GM11168 (cell line): ENCODE data around the gene MEX3D.
"Not testable (repeated sequence)": the region's sequence is repeated elsewhere in the genome, so short reads cannot be mapped to it uniquely, and the experiment has no call there.

ENCODE experiments used
- in situ Hi-C: fragments of 300-500 bp; cut with MboI; formaldehyde crosslinking; loops from one replicate; pipeline ENCODE4 v1.12.0; 2022; ENCODE audit warnings: low sequenced_read_pairs; ENCODE audit not compliant: unreplicated experiment

Gene MEX3D

GRCh38 chr19:1524287-1524971 lies 43.7 kb downstream of the MEX3D start:
- in situ Hi-C loops, result no loop called here

GRCh38 chr19:1523412-1524286 lies 44.5 kb downstream of the MEX3D start, which contains the start of gene PLK5:
TSS of gene PLK5 (plus strand) at chr19:1524077. CDS start at chr19:1526997, 2,920 bp downstream.
- in situ Hi-C loops, result no loop called here

GRCh38 chr19:1522838-1523237 lies 45.3 kb downstream of the MEX3D start:
- in situ Hi-C loops, result no loop called here

GRCh38 chr19:1522061-1522460 lies 46.1 kb downstream of the MEX3D start:
- in situ Hi-C loops, result no loop called here

- in situ Hi-C loops, result no loop called here
Observed at GRCh38 chr19:1521636-1522035, 46.5 kb downstream of the MEX3D start.

- in situ Hi-C loops, result no loop called here
Observed at GRCh38 chr19:1520203-1520780, 47.8 kb downstream of the MEX3D start.

GRCh38 chr19:1519802-1520201 lies 48.3 kb downstream of the MEX3D start:
- in situ Hi-C loops, result not testable (repeated sequence)

- in situ Hi-C loops, result no loop called here
Observed at GRCh38 chr19:1518471-1518870, 49.7 kb downstream of the MEX3D start.

GRCh38 chr19:1516395-1516753 lies 51.8 kb downstream of the MEX3D start:
- in situ Hi-C loops, result no loop called here

- in situ Hi-C loops, result no loop called here
Observed at GRCh38 chr19:1514986-1515721, 53.0 kb downstream of the MEX3D start.

- in situ Hi-C loops, result no loop called here
Observed at GRCh38 chr19:1514295-1514661, 53.8 kb downstream of the MEX3D start.

- in situ Hi-C loops, result no loop called here
Observed at GRCh38 chr19:1513499-1514294, 54.4 kb downstream of the MEX3D start.

- in situ Hi-C loops, result no loop called here
Observed at GRCh38 chr19:1512671-1513498, 55.2 kb downstream of the MEX3D start, which contains the start of gene ADAMTSL5. TSS of gene ADAMTSL5 (minus strand) at chr19:1513019. CDS start at chr19:1510943, 2,076 bp downstream.

- in situ Hi-C loops, result no loop called here
Observed at GRCh38 chr19:1511318-1512317, 56.5 kb downstream of the MEX3D start.

GRCh38 chr19:1510807-1511206 lies 57.3 kb downstream of the MEX3D start:
- in situ Hi-C loops, result no loop called here

- in situ Hi-C loops, result no loop called here
Observed at GRCh38 chr19:1510442-1510806, 57.7 kb downstream of the MEX3D start.

- in situ Hi-C loops, result no loop called here
Observed at GRCh38 chr19:1509602-1510441, 58.3 kb downstream of the MEX3D start.
